Osteoblast (primary cell): ENCODE measurements around the gene WLS. TPM values are rescaled to one million over a fixed set of nuclear protein-coding genes. Genes with fewer than 3 reads are reported as not detected.
A peak's percentile ranks its signal among the peaks of the same experiment; 100 is the strongest.
"Not testable (repeated sequence)": the region's sequence is repeated elsewhere in the genome, so short reads cannot be mapped to it uniquely, and the experiment has no call there.

Experiments
- DNase-seq: peaks from one replicate; pipeline ENCODE4 v3.0.0; 2011; ENCODE audit warnings: low spot score, mixed read lengths; ENCODE audit not compliant: insufficient read length; ENCODE audit errors: missing footprints
- H2AFZ ChIP-seq: 2 replicates; pipeline ENCODE4 v1.6.0; 2011; ENCODE audit warnings: mild to moderate bottlenecking, low read length
- H3K27ac ChIP-seq: 2 replicates; pipeline ENCODE4 v1.5.1; 2011; ENCODE audit warnings: mild to moderate bottlenecking, low read depth, low read length, moderate library complexity
- H3K27me3 ChIP-seq: 2 replicates; pipeline ENCODE4 v1.6.0; 2012; ENCODE audit warnings: mild to moderate bottlenecking, control low read depth, inconsistent platforms, low read length, moderate library complexity; ENCODE audit not compliant: insufficient read depth
- H3K36me3 ChIP-seq: 2 replicates; pipeline ENCODE4 v1.5.1; 2011; ENCODE audit warnings: mild to moderate bottlenecking, low read length, control low read depth, moderate library complexity; ENCODE audit not compliant: insufficient read depth
- H3K4me1 ChIP-seq: 2 replicates; pipeline ENCODE4 v1.5.1; 2011; ENCODE audit warnings: mild to moderate bottlenecking, low read length, control low read depth, moderate library complexity; ENCODE audit not compliant: insufficient read depth
- H3K4me2 ChIP-seq: 2 replicates; pipeline ENCODE4 v1.6.0; 2011; ENCODE audit warnings: mild to moderate bottlenecking, low read length; ENCODE audit not compliant: insufficient read depth
- H3K4me3 ChIP-seq: fragments of 200-600 bp; sonication (generic); 3 replicates; pipeline ENCODE4 v1.5.1; 2012; ENCODE audit warnings: mild to moderate bottlenecking, low read length, inconsistent platforms; ENCODE audit not compliant: insufficient read depth
- H3K79me2 ChIP-seq: 2 replicates; pipeline ENCODE4 v1.6.0; 2012; ENCODE audit warnings: mild to moderate bottlenecking, low read length, control low read depth, inconsistent platforms; ENCODE audit not compliant: insufficient read depth
- H3K9me3 ChIP-seq: 2 replicates; pipeline ENCODE4 v1.5.1; 2011; ENCODE audit warnings: low read depth, low read length, control low read depth
- H4K20me1 ChIP-seq: 2 replicates; pipeline ENCODE4 v1.6.0; 2012; ENCODE audit warnings: mild to moderate bottlenecking, low read length, control low read depth; ENCODE audit not compliant: insufficient read depth
- total RNA-seq: library from RNA; depleted of rRNA; stranded (reverse); fragments of >200 nt; gene quantifications from 2 replicates; pipeline ENCODE4 v1.2.3, GENCODE V29; 2012
- TF ChIP-seq, protein P1 (sequence below): IDR thresholded peaks from 2 replicates; pipeline ENCODE4 v1.5.1; 2011; ENCODE audit warnings: mild to moderate bottlenecking, low read depth, low read length, moderate library complexity; ENCODE audit errors: extremely low read depth

The WLS gene
- total RNA-seq, 1 donor: 54.3 TPM

GRCh38 chr1:68269637-68270430, 37.5 kb upstream of the WLS start:
- H3K79me2 ChIP-seq: no peaks in the 10 kb centered on the region
- TF ChIP-seq, protein P1, sequence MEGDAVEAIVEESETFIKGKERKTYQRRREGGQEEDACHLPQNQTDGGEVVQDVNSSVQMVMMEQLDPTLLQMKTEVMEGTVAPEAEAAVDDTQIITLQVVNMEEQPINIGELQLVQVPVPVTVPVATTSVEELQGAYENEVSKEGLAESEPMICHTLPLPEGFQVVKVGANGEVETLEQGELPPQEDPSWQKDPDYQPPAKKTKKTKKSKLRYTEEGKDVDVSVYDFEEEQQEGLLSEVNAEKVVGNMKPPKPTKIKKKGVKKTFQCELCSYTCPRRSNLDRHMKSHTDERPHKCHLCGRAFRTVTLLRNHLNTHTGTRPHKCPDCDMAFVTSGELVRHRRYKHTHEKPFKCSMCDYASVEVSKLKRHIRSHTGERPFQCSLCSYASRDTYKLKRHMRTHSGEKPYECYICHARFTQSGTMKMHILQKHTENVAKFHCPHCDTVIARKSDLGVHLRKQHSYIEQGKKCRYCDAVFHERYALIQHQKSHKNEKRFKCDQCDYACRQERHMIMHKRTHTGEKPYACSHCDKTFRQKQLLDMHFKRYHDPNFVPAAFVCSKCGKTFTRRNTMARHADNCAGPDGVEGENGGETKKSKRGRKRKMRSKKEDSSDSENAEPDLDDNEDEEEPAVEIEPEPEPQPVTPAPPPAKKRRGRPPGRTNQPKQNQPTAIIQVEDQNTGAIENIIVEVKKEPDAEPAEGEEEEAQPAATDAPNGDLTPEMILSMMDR: no peak
- no peaks in the 10 kb centered on the region for H3K9me3 ChIP-seq
- H3K4me3 ChIP-seq: no peak overlapping the region
- peaks cover 8% of the 10 kb centered on the region for H3K4me1 ChIP-seq
- no peaks in the 10 kb centered on the region for H4K20me1 ChIP-seq
- H3K4me2 ChIP-seq: peak overlapping the region; percentile 41
- no peaks in the 10 kb centered on the region for H3K27me3 ChIP-seq
- DNase-seq: no peak
- no peak overlapping the region for H2AFZ ChIP-seq
- no peaks in the 10 kb centered on the region for H3K36me3 ChIP-seq
- no peak overlapping the region for H3K27ac ChIP-seq

- no peak overlapping the region for H3K4me2 ChIP-seq
- no peak overlapping the region for H2AFZ ChIP-seq
- H3K4me1 ChIP-seq: peaks cover 8% of the 10 kb centered on the region
- H3K4me3 ChIP-seq: no peak overlapping the region
- H3K27me3 ChIP-seq: no peaks in the 10 kb centered on the region
- H3K79me2 ChIP-seq: no peaks in the 10 kb centered on the region
- H4K20me1 ChIP-seq: no peaks in the 10 kb centered on the region
- no peak overlapping the region for H3K27ac ChIP-seq
- TF ChIP-seq, protein P1: no peak
- no peaks in the 10 kb centered on the region for H3K36me3 ChIP-seq
- no peak for DNase-seq
- H3K9me3 ChIP-seq: no peaks in the 10 kb centered on the region
Measured at GRCh38 chr1:68268896-68269483, 36.7 kb upstream of the WLS start.

- not testable (repeated sequence) for H3K9me3 ChIP-seq, H3K27ac ChIP-seq, H3K4me1 ChIP-seq, H4K20me1 ChIP-seq, H3K4me3 ChIP-seq, H3K4me2 ChIP-seq, H3K79me2 ChIP-seq, H3K27me3 ChIP-seq, DNase-seq, H3K36me3 ChIP-seq, H2AFZ ChIP-seq
Measured at GRCh38 chr1:68256824-68257223, 24.5 kb upstream of the WLS start.

- TF ChIP-seq, protein P1: no peak
Measured at GRCh38 chr1:68255301-68255700, 23.0 kb upstream of the WLS start.

More at GRCh38 chr1:68255301-68255700, 23.0 kb upstream of the WLS start:
- no peak overlapping the region for H3K4me3 ChIP-seq
- H3K36me3 ChIP-seq: no peaks in the 10 kb centered on the region
- no peaks in the 10 kb centered on the region for H3K4me1 ChIP-seq
- DNase-seq: no peak
- no peak overlapping the region for H3K27ac ChIP-seq
- H3K4me2 ChIP-seq: no peak overlapping the region
- no peaks in the 10 kb centered on the region for H3K79me2 ChIP-seq
- no peaks in the 10 kb centered on the region for H3K9me3 ChIP-seq
- H4K20me1 ChIP-seq: no peaks in the 10 kb centered on the region
- H3K27me3 ChIP-seq: no peaks in the 10 kb centered on the region
- no peak overlapping the region for H2AFZ ChIP-seq
